KMS-11 (cell line): Measurements from ENCODE around the gene TEKT5.

Experiments used
- H2AFZ ChIP-seq: fragments of 200-600 bp; sonication (generic); 2 replicates; pipeline ENCODE4 v1.6.1; 2016; ENCODE audit warnings: antibody characterized with exemption, mixed run types, low read depth
- H3K27ac ChIP-seq: fragments of 200-600 bp; sonication (generic); 2 replicates; pipeline ENCODE4 v1.6.1; 2016; ENCODE audit warnings: mild to moderate bottlenecking, mixed run types
- H3K27me3 ChIP-seq: fragments of 200-600 bp; sonication (generic); 2 replicates; pipeline ENCODE4 v1.6.1; 2017; ENCODE audit warnings: mild to moderate bottlenecking, low read depth, mixed run types, moderate library complexity; ENCODE audit not compliant: insufficient read depth
- H3K36me3 ChIP-seq: fragments of 200-600 bp; sonication (generic); 2 replicates; pipeline ENCODE4 v1.6.1; 2017; ENCODE audit warnings: mild to moderate bottlenecking, mixed run types; ENCODE audit not compliant: insufficient read depth
- H3K4me1 ChIP-seq: fragments of 200-600 bp; sonication (generic); 2 replicates; pipeline ENCODE4 v1.6.1; 2016; ENCODE audit warnings: mild to moderate bottlenecking, low read depth, mixed run types; ENCODE audit not compliant: poor library complexity, severe bottlenecking
- H3K4me2 ChIP-seq: fragments of 200-600 bp; sonication (generic); 2 replicates; pipeline ENCODE4 v1.7.0; 2016; ENCODE audit warnings: mild to moderate bottlenecking, mixed run types
- H3K4me3 ChIP-seq: fragments of 200-600 bp; sonication (generic); IDR thresholded peaks from 2 replicates; pipeline ENCODE4 v1.6.1; 2017; ENCODE audit warnings: low read depth, low read length, mixed read lengths; ENCODE audit not compliant: insufficient read depth
- H3K79me2 ChIP-seq: fragments of 200-600 bp; sonication (generic); 2 replicates; pipeline ENCODE4 v1.6.1; 2016; ENCODE audit warnings: low read depth, mixed run types; ENCODE audit not compliant: insufficient read depth
- H3K9ac ChIP-seq: fragments of 200-600 bp; sonication (generic); 2 replicates; pipeline ENCODE4 v1.6.1; 2016; ENCODE audit warnings: mild to moderate bottlenecking, mixed run types
- H4K20me1 ChIP-seq: fragments of 200-600 bp; sonication (generic); 2 replicates; pipeline ENCODE4 v1.6.1; 2016; ENCODE audit warnings: mild to moderate bottlenecking, mixed run types; ENCODE audit not compliant: insufficient read depth
- TF ChIP-seq, protein P1 (sequence below): fragments of 200-600 bp; sonication (generic); conservative IDR thresholded peaks from 2 replicates; pipeline ENCODE4 v1.6.1; 2017; ENCODE audit warnings: low read depth, mild to moderate bottlenecking, antibody characterized with exemption, low read length, moderate library complexity, mixed read lengths

The TEKT5 gene

DNA sequence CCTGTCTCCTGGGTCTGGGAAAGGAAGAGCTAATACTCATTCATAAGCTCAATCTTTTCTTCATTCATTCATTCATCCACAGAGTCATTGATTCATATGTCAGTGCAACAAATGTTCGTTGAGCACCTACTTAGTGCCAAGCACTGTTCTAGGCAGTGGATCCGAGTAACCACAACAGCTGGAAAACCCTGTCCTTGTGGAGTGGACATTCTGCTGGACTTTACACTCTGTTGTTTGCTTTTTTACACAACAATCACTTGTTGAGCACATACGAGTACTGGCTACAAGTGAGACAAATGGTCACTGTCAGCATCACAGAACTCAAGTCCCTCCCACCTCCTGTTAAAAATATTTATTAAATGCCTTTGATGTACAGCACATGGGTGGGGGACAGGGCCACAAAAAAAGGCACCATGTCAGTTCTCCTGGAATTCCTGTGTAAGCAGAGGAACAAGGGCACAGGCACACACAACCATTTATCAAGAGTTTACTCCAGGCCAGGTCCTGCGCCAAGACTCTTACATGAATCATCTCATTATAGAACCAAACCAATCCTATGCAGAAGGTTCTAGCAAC lies 46.9 kb downstream of the TEKT5 start:
- no peak overlapping the region for H2AFZ ChIP-seq
- H3K4me2 ChIP-seq = no peak overlapping the region
- H4K20me1 ChIP-seq = no peaks in the 10 kb centered on the region
- no peak overlapping the region for H3K9ac ChIP-seq
- H3K79me2 ChIP-seq = no peaks in the 10 kb centered on the region
- no peaks in the 10 kb centered on the region for H3K27me3 ChIP-seq
- H3K4me1 ChIP-seq = peaks cover 11% of the 10 kb centered on the region
- no peak overlapping the region for H3K27ac ChIP-seq
- no peaks in the 10 kb centered on the region for H3K36me3 ChIP-seq
- TF ChIP-seq, protein P1, sequence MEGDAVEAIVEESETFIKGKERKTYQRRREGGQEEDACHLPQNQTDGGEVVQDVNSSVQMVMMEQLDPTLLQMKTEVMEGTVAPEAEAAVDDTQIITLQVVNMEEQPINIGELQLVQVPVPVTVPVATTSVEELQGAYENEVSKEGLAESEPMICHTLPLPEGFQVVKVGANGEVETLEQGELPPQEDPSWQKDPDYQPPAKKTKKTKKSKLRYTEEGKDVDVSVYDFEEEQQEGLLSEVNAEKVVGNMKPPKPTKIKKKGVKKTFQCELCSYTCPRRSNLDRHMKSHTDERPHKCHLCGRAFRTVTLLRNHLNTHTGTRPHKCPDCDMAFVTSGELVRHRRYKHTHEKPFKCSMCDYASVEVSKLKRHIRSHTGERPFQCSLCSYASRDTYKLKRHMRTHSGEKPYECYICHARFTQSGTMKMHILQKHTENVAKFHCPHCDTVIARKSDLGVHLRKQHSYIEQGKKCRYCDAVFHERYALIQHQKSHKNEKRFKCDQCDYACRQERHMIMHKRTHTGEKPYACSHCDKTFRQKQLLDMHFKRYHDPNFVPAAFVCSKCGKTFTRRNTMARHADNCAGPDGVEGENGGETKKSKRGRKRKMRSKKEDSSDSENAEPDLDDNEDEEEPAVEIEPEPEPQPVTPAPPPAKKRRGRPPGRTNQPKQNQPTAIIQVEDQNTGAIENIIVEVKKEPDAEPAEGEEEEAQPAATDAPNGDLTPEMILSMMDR = no peak
- no peak overlapping the region for H3K4me3 ChIP-seq

DNA sequence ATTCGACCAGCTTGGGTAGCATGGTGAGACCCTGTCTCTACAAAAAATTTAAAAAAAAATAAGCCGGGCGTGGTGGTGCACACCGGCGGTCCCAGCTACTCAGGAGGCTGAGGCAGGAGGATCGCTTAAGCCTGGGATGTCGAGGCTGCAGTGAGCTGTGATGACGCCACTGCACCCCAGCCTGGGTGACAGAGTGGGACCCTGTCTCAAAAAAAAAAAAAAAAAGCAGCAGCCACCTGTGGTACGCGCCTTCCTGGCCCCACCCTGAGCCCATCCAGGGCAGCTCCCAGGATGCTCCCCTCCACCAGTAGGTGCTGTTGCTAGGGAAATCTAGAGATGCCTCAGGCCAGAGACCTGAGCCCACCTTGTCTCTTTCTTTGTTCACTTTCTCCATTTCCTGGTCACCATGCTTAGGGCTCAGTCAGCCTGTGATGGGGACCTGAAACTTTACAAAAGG lies 47.4 kb downstream of the TEKT5 start:
- no peaks in the 10 kb centered on the region for H4K20me1 ChIP-seq
- no peaks in the 10 kb centered on the region for H3K79me2 ChIP-seq
- no peak overlapping the region for H3K4me3 ChIP-seq
- H3K27ac ChIP-seq = no peak overlapping the region
- H3K36me3 ChIP-seq = no peaks in the 10 kb centered on the region
- H3K27me3 ChIP-seq = no peaks in the 10 kb centered on the region
- H3K4me1 ChIP-seq = peaks cover 11% of the 10 kb centered on the region
- H3K9ac ChIP-seq = no peak overlapping the region
- H2AFZ ChIP-seq = no peak overlapping the region
- H3K4me2 ChIP-seq = no peak overlapping the region
- TF ChIP-seq, protein P1 = no peak

DNA sequence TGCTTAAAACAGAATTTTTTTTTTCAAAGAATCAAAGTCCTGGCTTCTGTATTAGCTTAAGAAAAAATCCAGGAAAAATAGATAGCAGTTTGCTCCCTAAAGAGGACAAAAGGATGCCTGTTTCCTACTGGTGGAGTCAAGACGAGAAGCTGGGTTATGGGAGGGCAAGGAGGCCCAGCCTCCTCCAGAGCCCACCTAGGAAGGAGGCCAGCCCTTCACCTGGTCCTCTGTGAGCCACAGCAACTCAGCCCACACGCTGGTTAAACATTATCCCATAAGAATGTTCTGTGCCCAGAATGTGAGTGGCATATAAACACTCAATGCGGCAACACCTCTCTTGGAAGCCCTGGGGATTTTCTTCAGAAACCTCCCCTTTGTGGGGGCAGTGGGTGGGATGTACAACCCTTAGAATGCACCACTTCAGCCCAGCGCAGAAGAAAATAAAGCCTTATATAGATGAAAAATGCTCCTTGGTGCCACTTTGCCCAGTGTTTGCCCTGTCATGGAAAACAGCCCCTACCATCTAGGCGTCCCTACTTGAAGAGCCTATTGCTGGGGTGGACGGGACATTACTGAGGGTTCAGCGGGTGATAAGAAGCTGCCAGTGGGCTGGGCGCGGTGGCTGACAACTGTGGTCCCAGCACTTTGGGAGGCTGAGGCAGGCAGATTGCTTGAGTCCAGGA lies 48.0 kb downstream of the TEKT5 start:
- TF ChIP-seq, protein P1 = no peak
- Histone ChIP-seq H3K9ac (no peak overlapping the region), H3K27me3 (no peaks in the 10 kb centered on the region), H3K36me3 (no peaks in the 10 kb centered on the region), H4K20me1 (no peaks in the 10 kb centered on the region), H3K79me2 (no peaks in the 10 kb centered on the region), H3K27ac (no peak overlapping the region), H3K4me3 (no peak overlapping the region), H3K4me2 (no peak overlapping the region), H3K4me1 (peaks cover 11% of the 10 kb centered on the region), H2AFZ (no peak overlapping the region)

DNA sequence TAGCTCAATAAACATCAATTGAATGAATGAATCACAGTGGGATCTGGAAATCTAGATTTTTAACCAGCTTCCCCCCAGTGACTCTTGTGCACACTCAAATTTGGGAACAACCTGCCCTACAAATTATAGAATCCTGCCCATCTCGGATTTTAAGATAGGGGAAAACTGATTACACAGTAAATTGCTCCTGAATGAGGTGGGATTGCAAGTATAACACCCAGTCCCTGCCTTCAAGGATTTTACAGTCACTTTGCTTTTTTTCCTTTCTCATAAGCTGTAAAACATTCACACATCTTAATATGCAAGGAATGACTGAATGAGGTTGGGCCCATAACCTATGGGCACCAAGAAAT lies 48.5 kb downstream of the TEKT5 start:
- no peak overlapping the region for H3K4me2 ChIP-seq
- H3K9ac ChIP-seq = no peak overlapping the region
- TF ChIP-seq, protein P1 = no peak
- H3K4me3 ChIP-seq = no peak overlapping the region
- no peak overlapping the region for H3K27ac ChIP-seq
- no peaks in the 10 kb centered on the region for H3K27me3 ChIP-seq
- peaks cover 11% of the 10 kb centered on the region for H3K4me1 ChIP-seq
- H2AFZ ChIP-seq = no peak overlapping the region
- H4K20me1 ChIP-seq = no peaks in the 10 kb centered on the region
- H3K36me3 ChIP-seq = no peaks in the 10 kb centered on the region
- no peaks in the 10 kb centered on the region for H3K79me2 ChIP-seq
